CD4-positive, alpha-beta T cell treated with Interferon alpha-2 for 1 hour (primary cell): ENCODE data around the gene ANO3.

Experiments used
- DNase-seq, 2 donors: peaks; one replicate each; pipeline ENCODE4 v3.0.0-alpha.2; 2020 to 2022

The ANO3 gene

DNA sequence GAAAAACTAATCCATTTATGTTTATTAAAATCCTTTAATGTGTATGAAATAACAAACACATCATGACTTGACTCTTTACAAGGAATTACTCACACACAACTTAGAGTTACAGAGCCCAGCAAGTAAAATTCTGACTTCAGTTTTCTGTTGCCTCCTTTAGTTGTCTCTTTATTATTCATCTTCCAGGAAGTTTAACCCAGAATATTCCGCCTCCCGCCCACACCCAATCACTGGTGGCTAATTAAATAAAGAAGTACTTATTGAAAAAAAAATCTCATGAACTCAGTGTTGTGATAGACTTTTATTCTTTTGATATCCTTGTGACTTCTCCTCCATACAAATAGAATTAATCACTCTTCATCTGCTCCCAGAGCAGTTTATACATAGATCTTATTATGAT is 178.2 kb downstream of the ANO3 start:
- no peak for DNase-seq

GRCh38 chr11:26510756-26511155 is 178.8 kb downstream of the ANO3 start:
- no peak for DNase-seq

GRCh38 chr11:26512196-26512595 is 180.3 kb downstream of the ANO3 start:
- DNase-seq, result no peak

DNA sequence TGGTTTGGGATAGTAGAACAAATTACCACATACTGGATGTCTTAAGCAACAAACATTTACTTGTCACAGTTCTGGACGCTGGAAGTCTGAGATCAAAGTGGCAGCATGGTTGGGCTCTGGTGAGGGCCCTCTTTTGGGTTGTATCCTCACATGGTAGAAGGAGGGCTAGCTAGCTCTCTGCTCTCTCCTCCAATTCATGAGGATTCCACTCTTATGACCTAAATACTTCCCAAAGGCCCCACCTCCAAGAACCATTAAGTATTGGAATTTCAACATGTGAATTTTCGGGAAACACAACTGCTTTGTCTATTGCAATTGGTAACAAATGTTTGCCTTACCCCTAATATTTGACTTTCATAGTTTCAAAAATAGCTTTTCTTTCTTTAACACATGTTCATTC is 187.5 kb downstream of the ANO3 start:
- no peak for DNase-seq

DNA sequence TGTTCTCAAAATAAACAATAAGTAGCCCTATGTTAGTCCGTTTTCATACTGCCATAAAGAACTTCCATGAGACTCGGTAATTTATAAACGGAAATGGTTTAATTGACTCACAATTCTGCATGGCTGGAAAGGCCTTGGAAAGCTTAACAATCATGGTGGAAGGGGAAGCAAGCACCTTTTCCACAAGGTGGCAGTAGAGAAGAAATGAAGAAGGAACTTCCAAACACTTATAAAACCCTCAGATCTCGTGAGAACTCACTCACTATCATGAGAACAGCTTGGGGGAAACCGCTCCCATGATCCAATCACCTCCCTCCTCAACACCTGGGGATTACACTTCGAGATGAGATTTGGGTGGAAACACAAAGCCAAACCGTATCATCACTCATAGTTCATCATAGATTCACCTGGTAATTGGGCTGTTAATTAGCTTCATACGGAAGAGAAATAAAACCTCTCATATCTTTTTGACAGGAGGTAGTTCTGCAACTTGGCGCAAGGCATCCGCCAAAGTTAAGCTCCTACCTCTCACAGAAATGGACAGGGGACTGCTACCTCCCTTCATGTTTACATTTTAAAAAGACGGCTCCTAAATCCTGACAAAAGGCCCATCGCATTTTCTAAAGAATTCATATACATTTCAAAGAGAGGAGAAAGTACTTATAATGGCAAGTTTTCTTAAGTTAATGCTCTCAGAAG is 191.1 kb downstream of the ANO3 start:
- no peak for DNase-seq

- DNase-seq, result no peak
These were observed 195.8 kb downstream of the ANO3 start for GRCh38 chr11:26527685-26528084.

DNA sequence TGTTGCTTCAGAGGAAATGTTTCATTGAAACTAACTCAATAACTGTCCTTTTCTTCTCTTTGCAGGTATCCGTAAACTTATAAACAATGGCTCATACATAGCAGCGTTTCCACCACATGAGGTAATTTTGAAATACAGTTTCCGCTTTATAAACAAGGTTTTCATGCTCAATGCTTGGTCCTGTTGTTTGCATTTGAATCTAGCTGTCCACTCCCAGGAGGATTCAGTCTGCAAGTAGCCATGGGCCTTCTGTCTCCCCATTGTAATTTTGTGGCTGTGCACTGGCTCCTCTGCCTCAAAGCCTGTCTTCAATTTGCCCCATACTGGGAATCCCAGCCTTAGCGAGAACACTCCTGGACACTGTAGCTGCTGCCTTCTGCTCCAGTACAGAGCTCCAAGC is 205.4 kb downstream of the ANO3 start:
- no peak for DNase-seq

DNA sequence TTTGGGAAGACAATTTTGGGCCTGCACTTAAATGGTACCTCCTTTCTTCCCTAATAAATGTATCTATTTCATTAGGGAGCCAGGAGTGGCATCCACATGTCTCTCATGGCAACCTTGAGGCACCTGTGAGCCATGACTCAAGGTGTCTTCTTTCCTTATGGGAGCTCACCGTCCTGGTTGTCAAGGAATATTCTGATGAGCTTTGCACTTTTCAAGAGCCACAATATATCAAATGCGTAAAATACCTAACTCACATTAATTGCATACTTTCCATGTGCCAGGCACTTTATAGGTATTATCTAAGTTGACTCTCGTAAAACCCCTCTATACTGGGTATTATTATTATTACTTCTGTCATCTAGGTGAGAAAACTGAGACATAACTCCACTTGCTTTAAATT is 207.6 kb downstream of the ANO3 start:
- no peak for DNase-seq

DNA sequence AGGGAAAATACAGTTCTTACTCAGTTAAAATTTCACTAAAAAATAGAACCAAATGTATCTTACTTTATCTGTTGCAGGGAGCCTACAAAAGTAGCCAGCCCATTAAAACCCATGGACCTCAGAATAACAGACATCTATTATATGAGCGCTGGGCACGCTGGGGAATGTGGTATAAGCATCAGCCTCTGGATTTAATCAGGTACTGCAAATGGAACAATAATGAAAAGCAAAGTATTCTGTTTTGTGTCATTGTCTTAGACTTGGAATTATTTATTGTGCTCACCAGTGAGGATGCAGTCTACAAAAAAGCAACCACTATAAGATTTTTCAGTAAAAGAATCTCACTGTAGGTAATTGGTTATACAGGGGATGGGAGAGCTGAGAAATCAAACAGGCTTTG is 209.9 kb downstream of the ANO3 start:
- no peak for DNase-seq

- DNase-seq, result no peak
These were observed 217.2 kb downstream of the ANO3 start for GRCh38 chr11:26549176-26549575.

DNA sequence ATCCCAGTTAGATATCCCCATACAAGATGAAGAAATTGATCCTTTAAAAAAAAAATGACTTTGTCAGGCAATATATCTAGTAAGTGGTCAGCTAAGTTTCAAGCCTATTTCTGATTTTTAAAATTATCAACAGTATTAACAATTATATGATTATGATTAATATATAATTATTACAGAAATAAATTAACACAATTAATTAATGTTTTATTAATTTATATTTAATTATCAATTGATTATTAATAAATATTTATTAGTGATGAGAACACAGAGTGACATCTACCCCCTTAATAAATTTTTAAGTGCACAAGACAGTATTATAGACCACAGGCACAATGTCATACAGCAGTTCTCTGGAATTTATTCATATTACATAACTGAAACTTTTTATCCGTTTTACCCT is 218.1 kb downstream of the ANO3 start:
- no peak for DNase-seq

DNA sequence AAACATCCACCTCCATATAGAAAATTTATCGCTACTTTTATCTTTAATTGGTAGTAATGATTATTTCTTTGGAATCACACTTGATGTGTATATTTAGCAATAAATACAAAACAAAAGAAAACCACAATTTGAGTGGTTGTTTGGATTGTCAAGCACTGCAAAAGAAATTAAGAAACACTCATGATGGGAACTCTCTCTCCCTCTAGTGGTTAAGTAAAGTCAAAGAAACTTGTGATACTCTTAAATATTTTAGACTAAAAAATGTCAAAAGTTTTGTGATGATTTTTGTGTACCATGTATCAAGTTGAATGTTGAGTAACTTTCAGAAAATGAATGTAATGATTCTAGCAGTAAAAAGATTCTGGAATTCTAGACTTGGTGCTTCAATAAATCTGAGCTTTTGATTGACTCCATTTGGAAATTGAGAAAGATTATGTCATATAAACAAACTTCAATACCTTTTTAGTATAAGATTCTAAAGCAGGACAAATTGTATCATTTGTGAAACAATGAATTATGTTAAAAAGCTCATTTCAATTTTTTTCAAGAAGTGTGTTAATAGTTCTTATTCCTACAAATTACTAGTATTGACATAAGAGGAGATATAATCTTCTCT is 219.4 kb downstream of the ANO3 start:
- no peak for DNase-seq

DNA sequence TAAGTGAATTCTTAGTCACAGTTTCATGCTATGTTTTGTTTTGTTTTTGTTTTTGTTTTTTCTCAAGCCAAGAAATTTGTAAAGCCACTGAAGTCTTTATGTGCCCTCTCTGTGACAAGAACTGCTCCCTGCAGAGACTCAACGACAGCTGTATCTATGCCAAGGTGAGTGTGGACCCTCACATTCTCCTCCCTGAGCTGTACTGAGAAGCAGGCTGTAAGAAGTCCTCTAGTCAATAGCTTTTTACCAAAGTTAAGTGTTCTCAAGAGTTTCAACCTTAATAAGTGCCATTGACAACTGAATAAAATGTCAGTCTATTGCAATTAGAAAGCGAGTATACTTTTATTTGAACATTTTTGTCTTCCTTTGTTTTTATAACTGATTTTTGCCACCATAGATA is 221.3 kb downstream of the ANO3 start:
- DNase-seq, result no peak

GRCh38 chr11:26554455-26554854 is 222.5 kb downstream of the ANO3 start:
- DNase-seq, result no peak

DNA sequence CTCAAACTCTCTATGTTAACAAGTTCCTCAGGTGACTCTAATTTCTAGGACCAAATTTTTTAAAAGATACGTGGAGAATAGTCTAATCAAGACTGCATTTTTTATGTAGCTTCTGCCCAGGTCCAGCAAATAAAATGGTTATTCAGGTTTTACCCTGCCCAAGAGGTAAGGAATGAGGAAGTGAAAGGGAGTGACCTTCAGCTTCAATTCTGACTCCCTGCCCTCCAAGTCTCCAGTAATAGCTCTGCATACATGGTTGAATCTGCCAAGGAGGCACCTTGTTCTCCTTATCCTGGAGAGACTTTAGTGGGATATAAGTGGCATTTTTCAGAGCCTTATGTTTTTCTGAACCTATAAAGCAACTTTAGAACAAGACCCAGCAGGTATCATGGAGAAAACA is 224.7 kb downstream of the ANO3 start:
- no peak for DNase-seq

DNA sequence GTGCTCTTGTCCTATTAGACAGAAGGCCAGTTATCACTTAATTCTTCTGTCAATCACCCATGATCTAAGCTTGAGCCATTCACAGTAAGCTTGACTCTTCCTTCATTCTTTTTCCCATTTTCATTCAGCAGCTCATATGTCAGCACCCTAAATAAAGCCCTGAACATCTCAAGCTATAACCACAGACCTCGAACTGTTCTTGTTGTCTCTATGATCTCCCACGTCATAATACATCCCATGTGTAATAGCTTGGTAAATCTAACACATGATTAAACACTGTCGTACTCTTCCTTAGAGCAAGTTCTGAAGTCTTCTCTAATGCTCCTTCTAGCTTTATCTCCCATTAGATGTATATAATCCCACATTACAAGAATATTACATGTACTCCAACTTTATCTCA is 225.7 kb downstream of the ANO3 start:
- no peak for DNase-seq

- no peak for DNase-seq
These were observed 226.3 kb downstream of the ANO3 start for GRCh38 chr11:26558190-26558589.

- no peak for DNase-seq
These were observed 237.7 kb downstream of the ANO3 start for GRCh38 chr11:26569646-26570045.

DNA sequence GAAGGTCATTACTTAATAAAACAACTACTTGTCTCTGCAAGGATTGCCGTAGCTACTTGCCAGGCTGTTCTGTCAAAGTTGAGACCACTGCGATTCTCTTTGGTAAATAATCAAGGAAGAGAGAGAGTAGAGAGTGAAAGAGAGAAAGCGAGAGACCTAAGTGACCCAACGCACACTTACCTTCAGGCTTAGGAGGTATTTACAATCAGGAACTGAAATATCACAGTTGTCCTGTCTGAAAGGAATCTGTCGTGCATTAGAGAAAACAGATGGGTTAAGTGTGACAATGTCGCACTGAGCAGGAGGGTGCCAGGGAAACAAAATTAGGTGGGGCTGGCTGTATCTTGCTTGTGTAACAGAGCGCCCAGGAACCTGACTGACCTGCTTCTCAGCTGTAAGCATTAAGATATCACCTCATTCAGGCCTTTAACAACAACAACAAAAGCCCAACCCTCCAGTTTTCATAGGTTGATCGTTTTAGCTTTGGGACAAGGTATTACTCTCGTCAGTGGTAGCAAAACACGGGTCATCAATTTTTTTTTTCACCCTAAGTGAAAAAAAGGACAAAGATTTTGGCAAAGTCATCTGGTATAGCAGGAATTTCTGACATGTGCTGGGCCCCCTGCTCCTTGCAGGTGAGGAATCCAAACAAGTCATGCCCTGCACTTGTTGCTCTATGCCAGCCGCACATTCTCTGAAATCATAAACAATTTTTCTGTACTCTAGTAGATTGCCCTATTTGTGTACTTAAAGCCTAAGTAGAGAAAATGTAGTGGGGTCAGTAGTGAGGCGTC is 240.1 kb downstream of the ANO3 start, which contains the start of gene MUC15:
Gene MUC15, minus strand, starts transcription at position 403 of the 794 bp plus-strand sequence. CDS start 5,169 bp downstream, outside the sequence.
- DNase-seq, result no peak

DNA sequence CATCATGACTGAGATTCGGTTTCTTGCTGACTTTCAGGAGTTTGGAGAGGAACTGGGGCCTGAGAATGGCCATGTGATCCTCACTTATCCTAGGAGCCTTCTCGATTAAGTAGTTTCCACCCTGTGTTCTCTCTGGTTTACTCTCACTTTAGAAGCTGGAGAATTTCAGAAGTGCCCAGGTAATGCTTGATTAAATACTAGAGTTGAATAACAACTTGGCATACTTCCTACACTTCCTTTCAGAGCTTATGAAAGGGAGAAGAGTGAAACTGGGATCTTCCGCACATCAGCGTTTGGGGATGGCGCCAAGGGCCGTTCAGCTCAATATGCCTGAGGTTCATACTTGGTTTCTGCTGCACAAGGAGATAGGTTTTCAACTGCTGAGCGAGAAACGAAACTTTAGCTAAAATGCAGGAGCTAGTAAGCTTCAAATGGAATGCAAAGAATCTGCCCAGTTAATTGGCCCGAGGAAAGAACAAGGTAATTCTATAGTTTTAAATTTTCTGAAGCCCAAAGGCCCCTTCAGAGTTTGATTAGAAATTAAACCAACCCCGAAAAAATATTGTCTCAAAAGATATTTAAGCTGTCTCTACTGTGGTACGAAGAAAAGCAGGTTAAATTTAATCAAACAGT is 241.0 kb downstream of the ANO3 start:
- no peak for DNase-seq

- DNase-seq, result no peak
These were observed 242.0 kb downstream of the ANO3 start for GRCh38 chr11:26573896-26574295.

DNA sequence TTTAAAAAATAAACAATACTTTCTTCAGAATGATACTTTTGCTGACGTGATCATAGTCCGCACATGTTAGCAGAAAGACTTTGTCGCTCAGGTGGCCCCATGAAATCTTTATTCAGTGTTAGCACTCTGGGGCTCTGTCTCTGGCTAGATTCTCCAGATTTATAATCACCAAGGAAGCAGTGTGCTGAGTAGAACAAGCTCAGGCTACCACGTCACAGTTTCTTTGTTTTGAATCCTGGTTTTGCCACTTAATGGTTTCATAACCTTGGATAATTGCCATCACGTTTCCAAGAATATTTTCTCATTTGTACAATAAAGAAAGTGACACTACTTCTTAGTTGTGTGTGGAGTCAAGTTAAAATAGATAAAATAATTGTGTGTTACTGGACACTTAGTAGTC is 244.0 kb downstream of the ANO3 start:
- DNase-seq, result no peak

DNA sequence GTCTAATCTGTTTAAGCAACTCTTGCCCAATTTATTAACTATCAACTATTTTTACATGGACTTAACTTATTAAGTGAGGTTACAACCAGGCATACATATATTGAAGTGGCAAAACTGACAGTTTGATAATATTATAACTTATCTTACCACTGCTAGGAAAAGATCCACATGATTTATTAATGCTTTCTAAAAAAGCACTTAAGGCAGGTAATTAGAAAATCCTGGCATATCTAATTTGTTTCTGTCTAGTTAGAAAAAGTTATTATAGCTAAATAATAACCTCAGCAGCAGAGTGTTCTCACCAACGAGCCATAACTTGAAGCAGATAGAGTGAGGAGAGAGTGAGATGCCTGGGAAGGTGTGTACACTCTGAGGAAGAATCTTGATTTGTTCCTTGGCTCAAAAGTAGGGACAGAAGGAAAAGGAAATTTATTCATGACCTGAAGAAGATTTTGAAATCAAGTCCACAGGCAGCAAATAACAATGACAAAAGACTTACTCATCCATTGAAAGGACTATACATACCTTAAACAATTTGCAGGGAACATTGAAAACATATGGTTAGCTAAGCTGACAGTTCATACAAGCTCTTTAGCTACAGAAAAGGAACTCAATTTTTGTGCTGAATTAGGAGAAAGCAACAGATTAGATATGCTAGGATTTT is 247.2 kb downstream of the ANO3 start:
- DNase-seq, result no peak
